IPS-15b (cell line): Measurements from ENCODE around the gene CACNA2D4.

Experiments
- H3K27me3 ChIP-seq: one replicate; pipeline ENCODE4 v1.6.1; 2013; ENCODE audit warnings: low read length; ENCODE audit not compliant: control insufficient read depth, insufficient read depth
- H3K36me3 ChIP-seq: one replicate; pipeline ENCODE4 v1.6.1; 2013; ENCODE audit warnings: low read length; ENCODE audit not compliant: control insufficient read depth, insufficient read depth
- H3K4me1 ChIP-seq: one replicate; pipeline ENCODE4 v1.6.1; 2013; ENCODE audit warnings: mild to moderate bottlenecking, low read length; ENCODE audit not compliant: control insufficient read depth, insufficient read depth
- H3K4me3 ChIP-seq: one replicate; pipeline ENCODE4 v1.5.1; 2013; ENCODE audit warnings: low read depth, low read length
- H3K9ac ChIP-seq: one replicate; pipeline ENCODE4 v1.6.1; 2013; ENCODE audit warnings: low read depth, mild to moderate bottlenecking, low read length
- H3K9me3 ChIP-seq: one replicate; pipeline ENCODE4 v1.6.1; 2013; ENCODE audit warnings: mild to moderate bottlenecking, low read length; ENCODE audit not compliant: control insufficient read depth, insufficient read depth

Gene CACNA2D4

GRCh38 chr12:1794440-1795090 lies 123.9 kb downstream of the CACNA2D4 start:
- Histone ChIP-seq H3K36me3 (no peaks in the 10 kb centered on the region), H3K4me1 (no peaks in the 10 kb centered on the region), H3K9me3 (no peaks in the 10 kb centered on the region), H3K9ac (no peak overlapping the region), H3K27me3 (peaks cover 2% of the 10 kb centered on the region), H3K4me3 (no peak overlapping the region)

- H3K27me3 ChIP-seq = peaks cover 2% of the 10 kb centered on the region
- H3K36me3 ChIP-seq = no peaks in the 10 kb centered on the region
- H3K9ac ChIP-seq = no peak overlapping the region
- no peak overlapping the region for H3K4me3 ChIP-seq
- H3K4me1 ChIP-seq = no peaks in the 10 kb centered on the region
- no peaks in the 10 kb centered on the region for H3K9me3 ChIP-seq
These were observed 124.8 kb downstream of the CACNA2D4 start for GRCh38 chr12:1793426-1794210.

- Histone ChIP-seq H3K4me1 (no peaks in the 10 kb centered on the region), H3K9me3 (no peaks in the 10 kb centered on the region), H3K4me3 (no peak overlapping the region), H3K9ac (no peak overlapping the region), H3K27me3 (peaks cover 2% of the 10 kb centered on the region), H3K36me3 (no peaks in the 10 kb centered on the region)
These were observed 126.0 kb downstream of the CACNA2D4 start for GRCh38 chr12:1792406-1792805.

- Histone ChIP-seq H3K4me3 (no peak overlapping the region), H3K27me3 (peaks cover under 1% of the 10 kb centered on the region), H3K4me1 (no peaks in the 10 kb centered on the region), H3K9me3 (no peaks in the 10 kb centered on the region), H3K36me3 (no peaks in the 10 kb centered on the region), H3K9ac (no peak overlapping the region)
These were observed 127.2 kb downstream of the CACNA2D4 start for GRCh38 chr12:1791104-1791841.

- no peaks in the 10 kb centered on the region for H3K4me1 ChIP-seq
- no peak overlapping the region for H3K9ac ChIP-seq
- no peaks in the 10 kb centered on the region for H3K36me3 ChIP-seq
- H3K4me3 ChIP-seq = no peak overlapping the region
- no peaks in the 10 kb centered on the region for H3K9me3 ChIP-seq
- H3K27me3 ChIP-seq = no peaks in the 10 kb centered on the region
These were observed 128.0 kb downstream of the CACNA2D4 start for GRCh38 chr12:1790444-1790843.

GRCh38 chr12:1787714-1788113 lies 130.7 kb downstream of the CACNA2D4 start:
- H3K4me3 ChIP-seq = no peak overlapping the region
- no peak overlapping the region for H3K9ac ChIP-seq
- no peaks in the 10 kb centered on the region for H3K9me3 ChIP-seq
- no peaks in the 10 kb centered on the region for H3K27me3 ChIP-seq
- H3K4me1 ChIP-seq = no peaks in the 10 kb centered on the region
- no peaks in the 10 kb centered on the region for H3K36me3 ChIP-seq

- Histone ChIP-seq H3K9me3 (no peaks in the 10 kb centered on the region), H3K4me3 (no peak overlapping the region), H3K36me3 (no peaks in the 10 kb centered on the region), H3K9ac (no peak overlapping the region), H3K4me1 (no peaks in the 10 kb centered on the region), H3K27me3 (no peaks in the 10 kb centered on the region)
These were observed 136.2 kb downstream of the CACNA2D4 start for GRCh38 chr12:1782215-1782614.

GRCh38 chr12:1781772-1782171 lies 136.7 kb downstream of the CACNA2D4 start:
- no peaks in the 10 kb centered on the region for H3K27me3 ChIP-seq
- no peaks in the 10 kb centered on the region for H3K9me3 ChIP-seq
- no peaks in the 10 kb centered on the region for H3K4me1 ChIP-seq
- no peak overlapping the region for H3K4me3 ChIP-seq
- H3K9ac ChIP-seq = no peak overlapping the region
- H3K36me3 ChIP-seq = no peaks in the 10 kb centered on the region

- Histone ChIP-seq H3K9me3 (no peaks in the 10 kb centered on the region), H3K27me3 (no peaks in the 10 kb centered on the region), H3K4me1 (no peaks in the 10 kb centered on the region), H3K9ac (no peak overlapping the region), H3K4me3 (no peak overlapping the region), H3K36me3 (no peaks in the 10 kb centered on the region)
These were observed 138.7 kb downstream of the CACNA2D4 start for GRCh38 chr12:1779783-1780182.

GRCh38 chr12:1778911-1779310 lies 139.5 kb downstream of the CACNA2D4 start:
- Histone ChIP-seq H3K36me3 (no peaks in the 10 kb centered on the region), H3K9me3 (no peaks in the 10 kb centered on the region), H3K4me3 (no peak overlapping the region), H3K9ac (no peak overlapping the region), H3K4me1 (no peaks in the 10 kb centered on the region), H3K27me3 (no peaks in the 10 kb centered on the region)

GRCh38 chr12:1777798-1778197 lies 140.7 kb downstream of the CACNA2D4 start:
- Histone ChIP-seq H3K4me3 (no peak overlapping the region), H3K9me3 (no peaks in the 10 kb centered on the region), H3K36me3 (no peaks in the 10 kb centered on the region), H3K9ac (no peak overlapping the region), H3K27me3 (no peaks in the 10 kb centered on the region), H3K4me1 (no peaks in the 10 kb centered on the region)
